DMS 273 (cell line): ENCODE data around the gene FAR2.
"Not testable (repeated sequence)": the region's sequence is repeated elsewhere in the genome, so short reads cannot be mapped to it uniquely, and the experiment has no call there.

Experiments
- DNase-seq: peaks from one replicate; lab custom pipeline; 2025; ENCODE audit not compliant: unreplicated experiment; lab: John Stamatoyannopoulos, UW

Gene FAR2

GRCh38 chr12:29230800-29231560, 81.9 kb downstream of the FAR2 start:
- DNase-seq, result no peak

- DNase-seq, result no peak
Measured at GRCh38 chr12:29232086-29232485, 83.0 kb downstream of the FAR2 start.

GRCh38 chr12:29234552-29234951, 85.5 kb downstream of the FAR2 start:
- no peak for DNase-seq

GRCh38 chr12:29234965-29235626, 86.0 kb downstream of the FAR2 start:
- no peak for DNase-seq

- DNase-seq, result no peak
Measured at GRCh38 chr12:29238822-29239291, 89.8 kb downstream of the FAR2 start.

- DNase-seq, result no peak
Measured at GRCh38 chr12:29239336-29239735, 90.3 kb downstream of the FAR2 start.

- DNase-seq, result no peak
Measured at GRCh38 chr12:29240441-29240840, 91.4 kb downstream of the FAR2 start.

GRCh38 chr12:29241821-29242591, 92.9 kb downstream of the FAR2 start:
- peak; percentile 64 for DNase-seq

- DNase-seq, result peak; percentile 21
Measured at GRCh38 chr12:29242921-29243431, 93.9 kb downstream of the FAR2 start.

GRCh38 chr12:29244159-29244765, 95.2 kb downstream of the FAR2 start:
- no peak for DNase-seq

- DNase-seq, result no peak
Measured at GRCh38 chr12:29245246-29245645, 96.2 kb downstream of the FAR2 start.

- DNase-seq, result no peak
Measured at GRCh38 chr12:29249930-29250329, 100.9 kb downstream of the FAR2 start.

- peak; percentile 75 for DNase-seq
Measured at GRCh38 chr12:29253906-29254625, 105.0 kb downstream of the FAR2 start.

- DNase-seq, result peak; percentile 8
Measured at GRCh38 chr12:29255042-29255441, 106.0 kb downstream of the FAR2 start.

- DNase-seq, result no peak
Measured at GRCh38 chr12:29256598-29256997, 107.5 kb downstream of the FAR2 start.

- not testable (repeated sequence) for DNase-seq
Measured at GRCh38 chr12:29257687-29258086, 108.6 kb downstream of the FAR2 start.

GRCh38 chr12:29264424-29264823, 115.3 kb downstream of the FAR2 start:
- no peak for DNase-seq

GRCh38 chr12:29269706-29270408, 120.8 kb downstream of the FAR2 start:
- DNase-seq, result no peak

- no peak for DNase-seq
Measured at GRCh38 chr12:29270446-29270845, 121.4 kb downstream of the FAR2 start.
